ENCODE data around the gene GPX4.

Gene GPX4

GRCh38 chr19:1102407-1103131 is 1.2 kb upstream of the GPX4 start:
- DNase-seq (ENCODE audit: low spot score) = peak; percentile 94

- no peak for DNase-seq (ENCODE audit: low spot score)
These were observed 574 bp upstream of the GPX4 start for GRCh38 chr19:1103132-1103707.

GRCh38 chr19:1104311-1105007 is 665 bp downstream of the GPX4 start:
- peak; percentile 61 for DNase-seq (ENCODE audit: low spot score)

- no peak for DNase-seq (ENCODE audit: low spot score)
These were observed 1.4 kb downstream of the GPX4 start for GRCh38 chr19:1105008-1105872.

GRCh38 chr19:1105873-1106840 is 2.4 kb downstream of the GPX4 start:
- no peak for DNase-seq (ENCODE audit: low spot score)

GRCh38 chr19:1106841-1107660 is 3.3 kb downstream of the GPX4 start:
- no peak for DNase-seq (ENCODE audit: low spot score)

GRCh38 chr19:1107661-1108261 is 4.0 kb downstream of the GPX4 start:
- DNase-seq (ENCODE audit: low spot score) = no peak

- no peak for DNase-seq (ENCODE audit: low spot score)
These were observed 4.7 kb downstream of the GPX4 start for GRCh38 chr19:1108291-1109031.

- DNase-seq (ENCODE audit: low spot score) = no peak
These were observed 5.3 kb downstream of the GPX4 start for GRCh38 chr19:1109032-1109551.

- DNase-seq (ENCODE audit: low spot score) = no peak
These were observed 6.2 kb downstream of the GPX4 start for GRCh38 chr19:1109697-1110671.

GRCh38 chr19:1110809-1111640 is 7.2 kb downstream of the GPX4 start:
- no peak for DNase-seq (ENCODE audit: low spot score)

GRCh38 chr19:1111641-1112267 is 8.0 kb downstream of the GPX4 start:
- DNase-seq (ENCODE audit: low spot score) = no peak

- DNase-seq (ENCODE audit: low spot score) = no peak
These were observed 8.7 kb downstream of the GPX4 start for GRCh38 chr19:1112268-1113029.

GRCh38 chr19:1113030-1113985 is 9.5 kb downstream of the GPX4 start:
- DNase-seq (ENCODE audit: low spot score) = peak; percentile 90
